Erythroblast (primary cell): ENCODE data around the gene GAST.

Experiments used
- GATA1 ChIP-seq: IDR thresholded peaks from 2 replicates; pipeline ENCODE4 v1.6.1; 2011; ENCODE audit warnings: low read depth, mild to moderate bottlenecking, control low read depth, low read length, moderate library complexity
- POLR2A ChIP-seq: IDR thresholded peaks from 2 replicates; pipeline ENCODE4 v1.6.1; 2011; ENCODE audit warnings: mild to moderate bottlenecking, low read length

DNA sequence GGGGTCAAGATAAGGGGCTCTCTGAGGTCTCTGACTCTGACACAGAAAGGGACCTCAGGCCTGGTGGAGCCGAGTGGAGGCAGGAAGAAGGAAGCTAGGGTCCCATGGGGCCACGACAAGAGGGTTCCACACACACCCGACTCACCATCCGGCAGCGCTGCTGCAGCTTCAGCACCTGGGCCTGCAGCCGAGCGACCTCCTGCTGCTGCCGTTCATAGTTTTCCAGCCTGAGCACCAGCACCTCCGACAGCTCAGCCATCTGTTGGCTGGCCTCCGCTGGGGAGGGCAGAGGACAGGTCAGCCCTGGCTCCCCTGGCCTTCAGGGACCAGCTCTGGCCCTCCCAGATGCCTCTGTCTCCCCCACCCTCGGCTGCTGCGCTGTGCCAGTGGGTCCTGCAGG is 15.9 kb downstream of the GAST start:
- TF ChIP-seq POLR2A, result no peak
- no peak for TF ChIP-seq GATA1
